SK-N-SH (cell line): ENCODE measurements around the gene THSD7B. TPM values are rescaled to one million over a fixed set of nuclear protein-coding genes. Genes with fewer than 3 reads are reported as not detected.

Experiments
- CTCF ChIA-PET: fragments of 300-600, 350-600 bp; formaldehyde crosslinking; extraction: SDS; loops from one replicate; lab custom pipeline; 2021; lab: Yijun Ruan, JAX
- POLR2A ChIA-PET: fragments of 350-600 bp; sonication (Branson Sonifier 250); formaldehyde crosslinking; extraction: SDS; loops from one replicate; lab custom pipeline; 2020; ENCODE audit warnings: antibody characterized with exemption, inconsistent platforms; lab: Yijun Ruan, JAX
- DNase-seq: peaks from one replicate; pipeline ENCODE4 v3.0.0; 2012
- H2AFZ ChIP-seq: fragments of 200-600 bp; sonication (generic); 2 replicates; pipeline ENCODE4 v1.8.1; 2016; ENCODE audit warnings: antibody characterized with exemption, mild to moderate bottlenecking, low read depth
- H3F3A ChIP-seq: fragments of 200-600 bp; sonication (generic); replicated peaks from 2 replicates; pipeline ENCODE3; 2016; ENCODE audit warnings: antibody characterized with exemption, mild to moderate bottlenecking; ENCODE audit not compliant: insufficient read depth
- H3K27ac ChIP-seq, 2 experiments: fragments of 200-500 bp in 1 of 2; fragments of 200-600 bp in 1 of 2; sonication (Bioruptor generic) in 1 of 2; sonication (generic), shearing (Covaris generic) in 1 of 2; 2 replicates each; pipeline versions ENCODE4 v1.5.1 to v1.6.1; 2014 to 2016; ENCODE audit warnings: low read depth in 2 of 2, inconsistent platforms in 1 of 2, low read length in 1 of 2, mild to moderate bottlenecking in 1 of 2, mixed read lengths in 1 of 2
- H3K27me3 ChIP-seq: fragments of 200-600 bp; sonication (generic), shearing (Covaris generic); 2 replicates; pipeline ENCODE4 v1.6.1; 2016; ENCODE audit warnings: mixed run types; ENCODE audit not compliant: insufficient read depth
- H3K36me3 ChIP-seq, 2 experiments: fragments of 200-500 bp in 1 of 2; fragments of 200-600 bp in 1 of 2; sonication (Bioruptor generic) in 1 of 2; sonication (generic) in 1 of 2; replicated peaks in 1 of 2; 2 replicates each; pipeline versions ENCODE3 to v1.5.1; 2014 to 2016; ENCODE audit warnings: low read length in 1 of 2, mild to moderate bottlenecking in 1 of 2; ENCODE audit not compliant: insufficient read depth in 2 of 2, control insufficient read depth in 1 of 2
- H3K4me1 ChIP-seq, 2 experiments: fragments of 200-500 bp in 1 of 2; fragments of 200-600 bp in 1 of 2; sonication (Bioruptor generic) in 1 of 2; sonication (generic), shearing (Covaris generic) in 1 of 2; 2 replicates each; pipeline versions ENCODE4 v1.5.1 to v1.6.1; 2014 to 2016; ENCODE audit warnings: low read depth in 1 of 2, low read length in 1 of 2, mixed run types in 1 of 2; ENCODE audit not compliant: insufficient read depth in 2 of 2, control insufficient read depth in 1 of 2
- H3K4me2 ChIP-seq: fragments of 200-600 bp; sonication (generic), shearing (Covaris generic); 2 replicates; pipeline ENCODE4 v1.6.1; 2017; ENCODE audit warnings: mixed run types
- H3K4me3 ChIP-seq, 2 experiments: fragments of 200-500 bp in 1 of 2; fragments of 200-600 bp in 1 of 2; sonication (Bioruptor generic) in 1 of 2; sonication (generic), shearing (Covaris generic) in 1 of 2; 2 replicates each; pipeline versions ENCODE4 v1.5.1 to v1.8.1; 2014 to 2016; ENCODE audit warnings: low read depth in 2 of 2, inconsistent platforms in 1 of 2, low read length in 1 of 2, mild to moderate bottlenecking in 1 of 2, mixed read lengths in 1 of 2, moderate library complexity in 1 of 2
- H3K79me2 ChIP-seq: fragments of 200-600 bp; sonication (generic); 2 replicates; pipeline ENCODE4 v1.8.1; 2017; ENCODE audit warnings: mild to moderate bottlenecking; ENCODE audit not compliant: insufficient read depth
- H3K9ac ChIP-seq: fragments of 200-600 bp; sonication (generic); 2 replicates; pipeline ENCODE4 v1.6.1; 2017; ENCODE audit warnings: mixed run types
- H3K9me2 ChIP-seq: fragments of 200-600 bp; sonication (generic); 2 replicates; pipeline ENCODE4 v1.6.1; 2017; ENCODE audit warnings: mixed run types
- H3K9me3 ChIP-seq: fragments of 200-600 bp; sonication (generic); 2 replicates; pipeline ENCODE4 v1.6.1; 2017; ENCODE audit warnings: mixed run types, mild to moderate bottlenecking, moderate library complexity
- H4K20me1 ChIP-seq: fragments of 200-600 bp; sonication (generic); 2 replicates; pipeline ENCODE4 v1.6.1; 2017; ENCODE audit warnings: mild to moderate bottlenecking, mixed run types; ENCODE audit not compliant: insufficient read depth
- CTCF ChIP-seq: fragments of 200-600 bp; sonication (generic); IDR thresholded peaks from 2 replicates; pipeline ENCODE4 v1.6.1; 2017; ENCODE audit warnings: antibody characterized with exemption, mild to moderate bottlenecking, moderate library complexity
- ELF1 ChIP-seq: IDR thresholded peaks from 2 replicates; pipeline ENCODE4 v1.4.0; 2012
- EP300 ChIP-seq, 2 experiments: IDR thresholded peaks; 2 replicates each; pipeline versions ENCODE4 v1.4.0 to v1.6.1; 2012; ENCODE audit warnings: borderline replicate concordance in 1 of 2, low read depth in 1 of 2, low read length in 1 of 2
- EZH2phosphoT487 ChIP-seq: fragments of 200-600 bp; sonication (generic); IDR thresholded peaks from 2 replicates; pipeline ENCODE4 v1.6.1; 2017; ENCODE audit warnings: low read depth, mixed run types, mild to moderate bottlenecking, antibody characterized with exemption, moderate library complexity, borderline replicate concordance
- FOSL2 ChIP-seq: IDR thresholded peaks from 2 replicates; pipeline ENCODE4 v1.4.0; 2012; ENCODE audit warnings: low read depth, mild to moderate bottlenecking, moderate library complexity, borderline replicate concordance
- GATA2 ChIP-seq: sonication (generic); formaldehyde crosslinking; IDR thresholded peaks from 2 replicates; pipeline ENCODE4 v1.5.0; 2020; ENCODE audit warnings: mild to moderate bottlenecking, missing genetic modification reagents
- JUND ChIP-seq: IDR thresholded peaks from 2 replicates; pipeline ENCODE4 v1.4.0; 2012
- MEF2A ChIP-seq: IDR thresholded peaks from 2 replicates; pipeline ENCODE4 v1.4.0; 2012; ENCODE audit warnings: low read depth, borderline replicate concordance
- NRF1 ChIP-seq: IDR thresholded peaks from 2 replicates; pipeline ENCODE4 v1.6.1; 2012; ENCODE audit warnings: low read depth, mild to moderate bottlenecking, low read length
- POLR2AphosphoS5 ChIP-seq: IDR thresholded peaks from 2 replicates; pipeline ENCODE4 v1.6.1; 2012; ENCODE audit warnings: low read depth, low read length
- RAD21 ChIP-seq: IDR thresholded peaks from 2 replicates; pipeline ENCODE4 v1.6.1; 2012; ENCODE audit warnings: mild to moderate bottlenecking, low read length
- RXRA ChIP-seq: IDR thresholded peaks from 2 replicates; pipeline ENCODE4 v1.4.0; 2012; ENCODE audit warnings: low read depth, mild to moderate bottlenecking, borderline replicate concordance
- SIN3A ChIP-seq: IDR thresholded peaks from 2 replicates; pipeline ENCODE4 v1.6.1; 2012; ENCODE audit warnings: low read depth, mild to moderate bottlenecking, low read length, moderate library complexity, borderline replicate concordance
- TCF12 ChIP-seq: IDR thresholded peaks from 2 replicates; pipeline ENCODE4 v1.4.0; 2012
- TEAD4 ChIP-seq: IDR thresholded peaks from 2 replicates; pipeline ENCODE4 v1.4.0; 2012; ENCODE audit warnings: mild to moderate bottlenecking, borderline replicate concordance; ENCODE audit not compliant: insufficient read depth
- WGBS: methylation state at CpG from one replicate; pipeline ENCODE4 v1.1.6; 2017; ENCODE audit warnings: low lambda C conversion rate; 5-methylcytosine and 5-hydroxymethylcytosine counted together
- polyA plus RNA-seq, 3 experiments: library from polyadenylated mRNA; depleted of rRNA; stranded (reverse); fragments of >200 nt; gene quantifications; 2 replicates each; pipeline ENCODE4 v1.2.3, GENCODE V29; 2012
- TF ChIP-seq, protein P1 (sequence below): fragments of 150-350 bp; IDR thresholded peaks from 2 replicates; pipeline ENCODE4 v1.6.1; 2017; ENCODE audit warnings: antibody characterized with exemption, low read length, low read depth, borderline replicate concordance
- TF ChIP-seq, protein P2 (sequence below): IDR thresholded peaks from 2 replicates; pipeline ENCODE4 v1.4.0; 2012; ENCODE audit warnings: low read depth
- TF ChIP-seq, protein P3 (sequence below): IDR thresholded peaks from 2 replicates; pipeline ENCODE4 v1.4.0; 2012; ENCODE audit warnings: low read depth, borderline replicate concordance

The THSD7B gene
- polyA plus RNA-seq, 1 of the 3 experiments (the other 2 are of a cell fraction), result not detected

DNA sequence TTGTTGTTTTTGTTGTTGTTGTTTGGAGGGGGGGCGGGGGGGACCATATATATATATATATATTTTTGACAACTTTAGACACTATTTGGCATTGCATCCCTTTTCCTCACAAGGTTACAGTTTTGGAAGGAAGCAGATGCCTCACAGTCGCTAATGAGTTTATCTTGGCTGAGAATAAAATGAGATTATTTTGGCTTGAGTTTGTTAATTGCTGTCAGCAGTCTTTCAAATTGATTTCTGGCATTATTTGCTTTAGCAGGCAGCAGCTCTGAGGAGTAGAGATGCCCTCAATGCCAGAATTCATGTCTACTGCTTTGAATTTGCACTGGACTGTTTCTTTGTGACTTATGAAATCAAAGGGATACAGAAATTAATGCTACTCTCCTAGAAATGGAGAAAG lies 603.8 kb downstream of the THSD7B start (continued):
- TF ChIP-seq TEAD4 (no peak), MEF2A (no peak), CTCF (no peak), EZH2phosphoT487 (no peak), JUND (no peak), FOSL2 (no peak)
- TF ChIP-seq, protein P1, sequence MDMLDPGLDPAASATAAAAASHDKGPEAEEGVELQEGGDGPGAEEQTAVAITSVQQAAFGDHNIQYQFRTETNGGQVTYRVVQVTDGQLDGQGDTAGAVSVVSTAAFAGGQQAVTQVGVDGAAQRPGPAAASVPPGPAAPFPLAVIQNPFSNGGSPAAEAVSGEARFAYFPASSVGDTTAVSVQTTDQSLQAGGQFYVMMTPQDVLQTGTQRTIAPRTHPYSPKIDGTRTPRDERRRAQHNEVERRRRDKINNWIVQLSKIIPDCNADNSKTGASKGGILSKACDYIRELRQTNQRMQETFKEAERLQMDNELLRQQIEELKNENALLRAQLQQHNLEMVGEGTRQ, result no peak
- TF ChIP-seq, all 33 proteins: peak for 0

DNA sequence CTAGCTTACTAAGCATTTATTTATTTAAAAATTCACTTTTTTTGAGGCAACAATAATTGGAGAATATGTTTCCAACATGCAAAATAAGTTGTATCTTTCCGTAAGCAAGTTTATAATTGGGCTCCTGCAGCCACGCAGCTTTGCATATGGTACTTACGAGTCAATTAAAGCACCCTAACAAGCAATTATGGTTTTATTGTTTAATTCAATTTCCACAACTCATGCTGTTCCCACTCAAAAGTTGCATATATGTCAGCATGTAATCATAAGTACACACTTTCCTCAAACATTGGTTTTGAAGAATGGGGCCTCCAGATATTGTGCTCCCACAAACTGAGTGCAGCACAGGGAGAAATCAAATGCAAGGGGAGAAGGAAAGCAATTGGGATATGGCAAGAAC lies 613.8 kb downstream of the THSD7B start:
- 0 out of 2 replicates have a peak, but pooled peaks cover 5% of the 10 kb centered on the region for H3K9me2 ChIP-seq
- H3K4me3 ChIP-seq, result no peak overlapping the region
- WGBS, result 25% methylated on average over 3 of the region's 3 CpGs
- no peak overlapping the region for H3K9ac ChIP-seq
- no peaks in the 10 kb centered on the region for H3K36me3 ChIP-seq
- H3K4me2 ChIP-seq, result no peak overlapping the region
- ChIA-PET CTCF (no interaction called here), POLR2A (interaction anchor here (0.6 kb wide), 1 partner anchor 293 kb away, joined by 3 read pairs; no protein-coding TSS in a partner anchor)
- H3K27ac ChIP-seq, result no peak overlapping the region
- no peaks in the 10 kb centered on the region for H3K27me3 ChIP-seq
- no peak for DNase-seq
- H2AFZ ChIP-seq, result no peak overlapping the region
- H3F3A ChIP-seq, result no peaks in the 10 kb centered on the region
- no peaks in the 10 kb centered on the region for H4K20me1 ChIP-seq
- no peaks in the 10 kb centered on the region for H3K4me1 ChIP-seq
- no peaks in the 10 kb centered on the region for H3K79me2 ChIP-seq
- TF ChIP-seq CTCF (no peak), RAD21 (no peak), GATA2 (CRISPR knock-in tag) (no peak), FOSL2 (no peak), RXRA (no peak), POLR2AphosphoS5 (no peak), SIN3A (no peak), NRF1 (no peak), EP300 (IDR thresholded peaks at IDR 0.05; ENCODE audit: borderline replicate concordance in 1 of 2, low read depth in 1 of 2, low read length in 1 of 2) (no peak), ELF1 (no peak), TCF12 (no peak)
- TF ChIP-seq, protein P2, sequence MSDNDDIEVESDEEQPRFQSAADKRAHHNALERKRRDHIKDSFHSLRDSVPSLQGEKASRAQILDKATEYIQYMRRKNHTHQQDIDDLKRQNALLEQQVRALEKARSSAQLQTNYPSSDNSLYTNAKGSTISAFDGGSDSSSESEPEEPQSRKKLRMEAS, result no peak
- TF ChIP-seq, protein P3, sequence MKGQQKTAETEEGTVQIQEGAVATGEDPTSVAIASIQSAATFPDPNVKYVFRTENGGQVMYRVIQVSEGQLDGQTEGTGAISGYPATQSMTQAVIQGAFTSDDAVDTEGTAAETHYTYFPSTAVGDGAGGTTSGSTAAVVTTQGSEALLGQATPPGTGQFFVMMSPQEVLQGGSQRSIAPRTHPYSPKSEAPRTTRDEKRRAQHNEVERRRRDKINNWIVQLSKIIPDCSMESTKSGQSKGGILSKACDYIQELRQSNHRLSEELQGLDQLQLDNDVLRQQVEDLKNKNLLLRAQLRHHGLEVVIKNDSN, result no peak
- TF ChIP-seq, all 33 proteins: peak for 0
- H3K9me3 ChIP-seq, result no peaks in the 10 kb centered on the region
